22Rv1 (cell line): ENCODE measurements around the gene DNAH5.
A peak's percentile ranks its signal among the peaks of the same experiment; 100 is the strongest.

Source experiments
- H3K27ac ChIP-seq: fragments of 450-650 bp; 2 replicates; pipeline ENCODE4 v1.5.1; 2017
- CTCF ChIP-seq: fragments of 450-650 bp; IDR thresholded peaks from 2 replicates; pipeline ENCODE4 v1.5.1; 2017; ENCODE audit warnings: mild to moderate bottlenecking
- ZFX ChIP-seq: fragments of 450-650 bp; IDR thresholded peaks from 2 replicates; pipeline ENCODE4 v1.6.1; 2017; ENCODE audit warnings: antibody characterized with exemption, borderline replicate concordance

The DNAH5 gene

GRCh38 chr5:13833440-13833839 is 111.0 kb downstream of the DNAH5 start:
- TF ChIP-seq CTCF (no peak), ZFX (no peak)
- H3K27ac ChIP-seq: no peak overlapping the region

DNA sequence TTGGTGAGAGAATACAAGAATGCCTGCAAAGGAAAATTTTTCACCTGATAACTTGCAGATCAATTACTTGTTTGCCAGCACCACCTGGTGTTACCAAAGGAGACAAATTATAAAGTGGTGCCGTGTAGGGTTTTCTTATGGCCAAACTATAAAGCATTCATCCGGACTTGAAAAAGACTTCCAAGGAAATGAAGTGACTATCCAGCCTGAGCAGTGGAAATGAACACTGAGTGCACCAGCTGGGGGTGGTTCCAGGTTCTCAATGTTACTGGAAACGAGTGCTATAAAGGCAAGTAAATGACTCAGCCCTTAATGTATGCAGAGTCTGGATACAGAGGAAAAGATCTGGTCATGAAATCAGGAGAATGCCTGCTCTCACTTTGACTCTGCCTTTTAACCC is 113.1 kb downstream of the DNAH5 start:
- TF ChIP-seq CTCF (peak; percentile 33), ZFX (no peak)
- no peak overlapping the region for H3K27ac ChIP-seq

- no peak for TF ChIP-seq CTCF
- TF ChIP-seq ZFX: no peak
- no peak overlapping the region for H3K27ac ChIP-seq
Observed at GRCh38 chr5:13830536-13830935, 114.0 kb downstream of the DNAH5 start.

- TF ChIP-seq ZFX (no peak), CTCF (no peak)
- no peak overlapping the region for H3K27ac ChIP-seq
Observed at GRCh38 chr5:13821366-13821765, 123.1 kb downstream of the DNAH5 start.

DNA sequence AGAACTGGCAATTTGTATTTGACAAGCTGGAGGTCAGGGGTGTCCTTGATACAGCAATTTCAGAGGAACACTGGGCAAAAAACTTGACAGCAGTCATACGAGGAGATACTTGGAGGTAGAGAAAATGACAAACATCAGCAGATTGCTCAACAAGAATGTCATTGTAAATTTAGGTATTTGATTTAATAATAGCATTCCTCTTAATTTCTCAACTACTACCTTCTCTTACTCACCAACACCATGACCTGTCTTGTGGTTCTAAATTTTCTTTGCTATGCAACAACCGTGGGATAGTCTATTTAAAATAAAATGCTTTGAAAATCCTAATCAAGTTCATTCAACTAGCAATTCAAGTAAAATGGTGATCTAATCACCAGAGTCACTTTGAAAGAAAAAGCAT is 128.4 kb downstream of the DNAH5 start:
- no peak overlapping the region for H3K27ac ChIP-seq
- no peak for TF ChIP-seq CTCF
- TF ChIP-seq ZFX: no peak

DNA sequence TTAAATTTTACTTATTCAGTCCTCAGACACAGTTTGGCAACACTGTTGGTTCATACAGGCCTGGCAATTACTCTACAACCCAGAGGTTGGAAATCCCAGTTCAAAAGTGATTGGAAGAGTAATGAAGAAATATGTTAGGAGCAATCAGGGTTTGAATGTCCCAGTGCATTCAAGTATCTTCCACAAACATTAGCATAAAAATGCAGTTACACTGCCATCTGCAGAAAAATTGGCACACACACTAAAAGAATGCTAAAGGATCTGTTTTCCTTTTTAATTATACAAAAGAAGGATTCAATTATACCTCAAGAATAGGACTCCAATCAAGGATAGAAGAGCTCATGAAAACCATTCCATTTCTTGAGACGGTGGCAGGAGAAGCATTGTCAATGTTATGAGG is 130.2 kb downstream of the DNAH5 start:
- no peak overlapping the region for H3K27ac ChIP-seq
- TF ChIP-seq CTCF (no peak), ZFX (no peak)

DNA sequence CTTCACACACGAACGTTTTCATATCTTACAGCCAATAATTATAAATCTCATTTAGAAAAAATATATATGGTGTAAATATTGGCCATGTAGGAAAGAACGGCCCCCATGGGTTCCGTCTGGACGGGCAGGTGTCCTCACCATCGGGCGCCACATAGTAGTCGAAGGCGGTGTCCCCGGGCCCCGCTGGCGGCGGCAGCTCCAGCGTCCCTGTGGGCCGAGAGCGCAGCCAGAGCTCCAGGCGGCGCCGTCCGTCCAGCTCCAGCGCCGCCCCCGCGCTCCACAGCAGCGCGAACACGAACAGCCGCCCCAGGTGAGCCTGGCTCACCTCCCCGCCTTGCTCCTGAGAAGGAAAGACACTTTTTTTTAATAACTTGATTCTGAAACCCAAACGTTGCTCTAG is 134.6 kb downstream of the DNAH5 start:
- no peak for TF ChIP-seq CTCF
- TF ChIP-seq ZFX: no peak
- no peak overlapping the region for H3K27ac ChIP-seq
